Keratinocyte (primary cell): ENCODE measurements around the gene PPP1CC. TPM values are rescaled to one million over a fixed set of nuclear protein-coding genes. Genes with fewer than 3 reads are reported as not detected.

ENCODE experiments used
- DNase-seq: peaks from one replicate; pipeline ENCODE4 v3.0.0-alpha.2; 2011; ENCODE audit warnings: low read depth, missing footprints, low spot score
- FAIRE-seq: peaks from 2 replicates; lab custom pipeline; 2011; peaks lifted over from hg19 to GRCh38; lab: Jason Lieb, UNC
- H2AFZ ChIP-seq: 2 replicates; pipeline ENCODE4 v1.6.0; 2012; ENCODE audit warnings: low read length, control low read depth, inconsistent platforms; ENCODE audit not compliant: control insufficient read depth
- H3K27ac ChIP-seq: 2 replicates; pipeline ENCODE4 v1.5.1; 2011; ENCODE audit warnings: low read length; ENCODE audit not compliant: control insufficient read depth, insufficient read depth
- H3K27me3 ChIP-seq: 3 replicates; pipeline ENCODE4 v1.6.0; 2011; ENCODE audit warnings: low read length; ENCODE audit not compliant: control insufficient read depth, insufficient read depth; ENCODE audit errors: extremely low read depth
- H3K36me3 ChIP-seq, 2 experiments: 2 replicates in 1 of 2; 3 replicates in 1 of 2; pipeline ENCODE4 v1.5.1; 2011; ENCODE audit warnings: low read length in 2 of 2, mild to moderate bottlenecking in 1 of 2; ENCODE audit not compliant: control insufficient read depth in 2 of 2, insufficient read depth in 2 of 2; ENCODE audit errors: extremely low read depth in 1 of 2
- H3K4me1 ChIP-seq: 3 replicates; pipeline ENCODE4 v1.5.1; 2011; ENCODE audit warnings: low read length; ENCODE audit not compliant: control insufficient read depth, insufficient read depth; ENCODE audit errors: extremely low read depth
- H3K4me2 ChIP-seq: 3 replicates; pipeline ENCODE4 v1.6.0; 2011; ENCODE audit warnings: low read depth, low read length; ENCODE audit not compliant: control insufficient read depth, insufficient read depth; ENCODE audit errors: extremely low read depth
- H3K4me3 ChIP-seq, 3 experiments: fragments of 200-600 bp in 1 of 3; sonication (generic) in 1 of 3; 2 replicates in 2 of 3; 3 replicates in 1 of 3; pipeline ENCODE4 v1.5.1; 2011 to 2016; ENCODE audit warnings: low read length in 3 of 3, mild to moderate bottlenecking in 3 of 3, control low read depth in 2 of 3, inconsistent platforms in 1 of 3, low read depth in 1 of 3, mixed read lengths in 1 of 3, mixed run types in 1 of 3, moderate library complexity in 1 of 3; ENCODE audit not compliant: control insufficient read depth in 2 of 3, insufficient read depth in 2 of 3; ENCODE audit errors: extremely low read depth in 1 of 3
- H3K79me2 ChIP-seq: 2 replicates; pipeline ENCODE4 v1.6.0; 2012; ENCODE audit warnings: low read length; ENCODE audit not compliant: control insufficient read depth, insufficient read depth
- H3K9ac ChIP-seq: 3 replicates; pipeline ENCODE4 v1.6.0; 2011; ENCODE audit warnings: low read length; ENCODE audit not compliant: control insufficient read depth, insufficient read depth; ENCODE audit errors: extremely low read depth
- H3K9me1 ChIP-seq: 3 replicates; pipeline ENCODE4 v1.6.0; 2011; ENCODE audit warnings: low read length; ENCODE audit not compliant: control insufficient read depth, insufficient read depth; ENCODE audit errors: extremely low read depth
- H3K9me3 ChIP-seq: 2 replicates; pipeline ENCODE4 v1.5.1; 2012; ENCODE audit warnings: low read depth, low read length; ENCODE audit not compliant: control insufficient read depth
- H4K20me1 ChIP-seq: 3 replicates; pipeline ENCODE4 v1.6.0; 2011; ENCODE audit warnings: low read length; ENCODE audit not compliant: control insufficient read depth, insufficient read depth; ENCODE audit errors: extremely low read depth
- CTCF ChIP-seq, 3 experiments: IDR thresholded peaks in 1 of 3; conservative IDR thresholded peaks in 1 of 3; optimal IDR thresholded peaks in 1 of 3; 2 replicates in 2 of 3; 3 replicates in 1 of 3; pipeline versions ENCODE3 to v1.5.1; 2011; ENCODE audit warnings: low read length in 3 of 3, mild to moderate bottlenecking in 3 of 3, moderate library complexity in 2 of 3, control low read depth in 1 of 3, inconsistent platforms in 1 of 3; ENCODE audit not compliant: insufficient read depth in 2 of 3; ENCODE audit errors: extremely low read depth in 1 of 3
- EZH2 ChIP-seq: IDR thresholded peaks from one replicate; pipeline ENCODE4 v1.6.1; 2012; ENCODE audit warnings: inconsistent platforms, mild to moderate bottlenecking, low read length, moderate library complexity
- dilution Hi-C: fragments of 300-500 bp; cut with MboI; formaldehyde crosslinking; loops from one replicate; pipeline ENCODE4 v1.7.0; 2020; ENCODE audit warnings: low sequenced_read_pairs; ENCODE audit not compliant: extremely low pct_ligation_motif_present
- polyA plus RNA-seq, 5 experiments: library from polyadenylated mRNA; depleted of rRNA in 3 of 5; stranded (reverse) in 3 of 5; stranded (forward) in 1 of 5; unstranded in 1 of 5; fragments of >200 nt; gene quantifications; 1 replicate in 1 of 5; 2 replicates in 3 of 5; 3 replicates in 1 of 5; pipeline versions ENCODE4 v1.2.1 to v1.2.3, GENCODE V29; 2011 to 2012; ENCODE audit warnings: missing spikeins in 2 of 5, low read depth in 1 of 5, low replicate concordance in 1 of 5

Gene PPP1CC
- polyA plus RNA-seq, 1 donor (not counting 4 experiments of a cell fraction or from before 2014, with no cell fraction given): 158 TPM

DNA sequence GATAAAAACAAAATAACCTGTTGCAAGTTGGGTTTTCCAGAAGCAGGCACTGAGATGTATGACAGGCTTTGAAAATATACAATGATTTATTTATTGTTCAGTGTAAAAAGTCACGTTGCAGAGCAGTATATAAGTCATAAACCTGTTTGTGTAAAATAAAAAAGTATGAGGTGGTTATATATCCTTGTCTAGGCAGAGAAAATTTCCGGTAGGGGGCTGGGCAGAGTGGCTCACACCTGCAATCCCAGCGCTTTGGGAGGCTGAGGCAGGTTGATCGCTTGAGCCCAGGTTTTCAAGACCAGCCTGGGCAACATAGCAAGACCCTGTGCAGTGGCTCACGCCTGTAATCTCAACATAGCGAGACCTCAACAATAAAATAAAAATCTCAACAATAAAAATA is 16.2 kb upstream of the PPP1CC start:
- H3K27ac ChIP-seq: no peak overlapping the region
- H3K9ac ChIP-seq: no peak overlapping the region
- H3K4me1 ChIP-seq: no peaks in the 10 kb centered on the region
- TF ChIP-seq EZH2 (no peak), CTCF (optimal IDR thresholded peaks at IDR 0.05 in 1 of 3, IDR thresholded peaks at IDR 0.05 in 1 of 3, conservative IDR thresholded peaks at IDR 0.05 in 1 of 3; ENCODE audit: extremely low read depth in 1 of 3, insufficient read depth in 2 of 3, low read length in 3 of 3) (no peak)
- no peak overlapping the region for H3K4me2 ChIP-seq
- no peaks in the 10 kb centered on the region for H3K36me3 ChIP-seq
- DNase-seq: no peak
- H3K4me3 ChIP-seq: no peak overlapping the region
- no peaks in the 10 kb centered on the region for H3K79me2 ChIP-seq
- no peaks in the 10 kb centered on the region for H3K27me3 ChIP-seq
- no peaks in the 10 kb centered on the region for H3K9me1 ChIP-seq
- no peaks in the 10 kb centered on the region for H4K20me1 ChIP-seq
- no peak overlapping the region for H2AFZ ChIP-seq
- no peak for FAIRE-seq
- dilution Hi-C loops: no loop called here
- no peaks in the 10 kb centered on the region for H3K9me3 ChIP-seq

- Histone ChIP-seq H3K4me3 (no peak overlapping the region), H3K4me2 (no peak overlapping the region), H2AFZ (no peak overlapping the region), H3K9me1 (no peaks in the 10 kb centered on the region), H3K27ac (no peak overlapping the region), H3K9ac (no peak overlapping the region), H3K27me3 (no peaks in the 10 kb centered on the region), H3K79me2 (no peaks in the 10 kb centered on the region), H3K4me1 (no peaks in the 10 kb centered on the region), H4K20me1 (no peaks in the 10 kb centered on the region), H3K9me3 (no peaks in the 10 kb centered on the region), H3K36me3 (no peaks in the 10 kb centered on the region)
- DNase-seq: no peak
- dilution Hi-C loops: no loop called here
- no peak for FAIRE-seq
- no peak for TF ChIP-seq EZH2
- TF ChIP-seq CTCF (optimal IDR thresholded peaks at IDR 0.05 in 1 of 3, IDR thresholded peaks at IDR 0.05 in 1 of 3, conservative IDR thresholded peaks at IDR 0.05 in 1 of 3; ENCODE audit: extremely low read depth in 1 of 3, insufficient read depth in 2 of 3, low read length in 3 of 3): no peak
Observed at GRCh38 chr12:110756611-110757010, 13.9 kb upstream of the PPP1CC start.
